22Rv1 (cell line): ENCODE results near the gene AURKA.

ENCODE experiments used
- CTCF ChIP-seq: fragments of 450-650 bp; IDR thresholded peaks from 2 replicates; pipeline ENCODE4 v1.5.1; 2017; ENCODE audit warnings: mild to moderate bottlenecking
- ZFX ChIP-seq: fragments of 450-650 bp; IDR thresholded peaks from 2 replicates; pipeline ENCODE4 v1.6.1; 2017; ENCODE audit warnings: antibody characterized with exemption, borderline replicate concordance

GRCh38 chr20:56391037-56391436 is 978 bp downstream of the AURKA start:
- no peak for TF ChIP-seq CTCF
- TF ChIP-seq ZFX, result no peak
